Inferior parietal cortex (tissue), 1 donor: ENCODE measurements around the gene TADA3.
A peak's percentile ranks its signal among the peaks of the same experiment; 100 is the strongest.

Experiments
- DNase-seq: peaks from one replicate; pipeline ENCODE4 v3.0.0-alpha.2; 2016; ENCODE audit errors: extremely low spot score

TADA3 gene, protein sequence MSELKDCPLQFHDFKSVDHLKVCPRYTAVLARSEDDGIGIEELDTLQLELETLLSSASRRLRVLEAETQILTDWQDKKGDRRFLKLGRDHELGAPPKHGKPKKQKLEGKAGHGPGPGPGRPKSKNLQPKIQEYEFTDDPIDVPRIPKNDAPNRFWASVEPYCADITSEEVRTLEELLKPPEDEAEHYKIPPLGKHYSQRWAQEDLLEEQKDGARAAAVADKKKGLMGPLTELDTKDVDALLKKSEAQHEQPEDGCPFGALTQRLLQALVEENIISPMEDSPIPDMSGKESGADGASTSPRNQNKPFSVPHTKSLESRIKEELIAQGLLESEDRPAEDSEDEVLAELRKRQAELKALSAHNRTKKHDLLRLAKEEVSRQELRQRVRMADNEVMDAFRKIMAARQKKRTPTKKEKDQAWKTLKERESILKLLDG

DNA sequence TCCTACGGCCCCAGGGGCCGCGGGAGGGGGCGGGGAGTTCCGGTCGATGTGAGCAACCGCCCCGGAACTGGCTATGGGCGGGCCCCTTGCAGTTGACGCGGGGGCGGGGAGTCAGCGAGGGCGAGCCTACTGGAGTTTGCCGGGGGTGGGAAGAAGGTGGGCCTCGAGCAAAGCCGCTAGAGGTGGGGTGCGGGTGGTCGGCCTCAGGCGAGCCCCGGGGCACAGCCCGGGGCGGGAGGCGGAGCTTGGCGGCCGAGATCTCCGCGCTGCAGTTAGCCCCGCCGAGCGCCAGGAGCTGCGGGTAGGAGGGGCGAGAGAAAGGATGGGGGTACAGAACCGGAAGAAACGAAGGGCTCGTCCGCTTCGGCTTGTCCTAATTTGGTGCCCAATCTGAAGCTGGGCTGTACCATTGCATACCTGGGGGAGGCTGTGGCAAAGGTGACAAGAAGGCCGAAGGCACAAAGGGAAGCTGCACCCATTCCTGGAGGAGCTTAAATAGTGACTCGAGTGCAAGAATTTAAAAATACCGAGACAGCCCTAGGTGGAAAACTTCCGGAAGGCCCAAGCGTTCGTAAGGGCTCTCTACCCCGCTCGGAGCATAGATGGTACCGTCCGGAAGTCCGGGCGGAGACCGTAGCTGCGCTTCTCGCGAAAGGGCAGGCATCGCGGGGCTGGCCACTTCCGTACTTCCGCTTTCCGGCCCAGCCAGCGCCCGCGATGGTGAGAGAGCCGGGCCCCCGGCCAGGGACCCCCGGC lies at the start of gene TADA3, which contains the start of gene ARPC4:
Gene TADA3 (minus strand): TSS at position 69 of the 756 bp plus-strand sequence. CDS start 1,007 bp downstream, outside the sequence.
Gene ARPC4 (plus strand): TSS at position 678 of the 756 bp plus-strand sequence. CDS start 40 bp downstream, at position 718.
- peak; percentile 97 for DNase-seq

DNA sequence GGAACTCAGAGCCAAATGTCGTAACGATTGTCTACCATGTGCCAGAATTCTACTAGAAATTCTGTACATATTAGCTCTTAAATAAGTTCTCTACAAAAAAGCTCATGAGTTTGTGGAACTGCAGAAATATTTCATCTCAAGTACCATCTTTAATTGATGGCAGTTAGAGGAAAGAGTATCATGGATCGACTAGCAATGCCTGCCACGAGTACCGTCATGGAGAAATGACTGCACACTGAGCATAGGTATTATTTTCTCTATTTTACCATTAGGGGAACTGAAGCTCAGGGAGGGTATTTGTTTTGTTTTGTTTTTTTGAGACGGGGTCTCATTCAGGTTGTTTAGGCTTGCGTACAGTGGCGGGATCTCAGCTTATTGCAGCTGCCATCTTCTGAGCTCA lies 48.7 kb upstream of the TADA3 start:
- DNase-seq: no peak

DNA sequence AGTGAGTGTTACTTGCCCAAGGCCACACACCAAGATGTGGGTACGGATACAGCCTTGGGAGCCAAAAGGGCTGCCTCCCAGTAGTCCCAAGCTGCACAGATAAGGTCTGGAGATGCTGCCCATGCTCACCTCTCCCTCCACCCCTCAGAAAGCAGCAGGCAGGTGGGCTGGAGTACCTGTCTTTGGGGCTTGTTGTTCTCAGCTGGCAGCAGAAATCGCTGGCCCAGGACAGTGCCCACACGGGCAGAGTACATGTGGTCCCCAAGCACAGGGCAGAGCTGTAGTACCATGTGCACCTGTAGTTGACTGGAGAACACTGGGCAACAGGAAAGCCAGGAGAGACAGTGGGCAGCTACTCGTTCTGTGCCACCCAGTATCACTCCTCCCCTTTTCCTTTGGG lies 46.6 kb upstream of the TADA3 start:
- no peak for DNase-seq

GRCh38 chr3:9837701-9838582 lies 45.7 kb upstream of the TADA3 start:
- DNase-seq: no peak

DNA sequence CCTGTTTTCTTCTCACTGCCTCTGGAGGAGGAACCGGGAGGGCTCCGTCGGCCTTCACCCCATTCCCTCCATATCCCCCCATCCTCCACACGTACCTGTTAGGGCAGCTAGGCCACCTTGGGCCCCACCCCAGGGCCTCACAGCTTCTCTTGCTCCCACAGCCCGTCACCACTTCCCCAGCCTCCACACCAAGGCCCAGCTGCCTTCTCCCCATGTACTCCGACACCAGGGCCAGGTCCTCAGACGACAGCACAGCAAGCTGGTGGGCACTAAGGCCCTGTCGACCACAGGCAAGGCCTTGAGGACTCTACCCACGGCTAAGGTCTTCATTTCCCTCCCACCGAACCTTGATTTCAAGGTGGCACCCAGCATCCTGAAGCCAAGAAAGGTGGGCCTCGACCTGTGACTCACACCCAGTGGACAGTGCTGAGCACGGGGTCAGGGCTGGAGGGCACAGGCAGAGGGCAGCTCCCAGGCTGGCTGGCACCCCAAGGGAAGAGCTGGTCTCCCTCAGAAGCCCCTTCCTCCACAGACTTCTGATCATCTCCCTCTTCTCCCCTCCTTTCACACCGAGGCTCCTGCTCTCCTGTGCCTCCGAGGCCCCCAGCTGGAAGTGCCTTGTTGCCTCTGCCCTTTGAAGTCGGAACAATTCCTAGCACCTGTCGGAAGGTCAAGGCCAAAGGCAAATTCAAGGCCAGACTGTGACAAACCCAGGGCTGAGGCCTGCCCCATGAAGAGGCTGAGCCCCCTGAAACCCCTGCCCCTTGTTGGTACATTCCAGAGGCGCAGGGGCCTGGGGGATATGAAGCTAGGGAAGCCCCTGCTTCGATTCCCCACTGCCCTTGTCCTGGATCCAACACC lies 42.5 kb upstream of the TADA3 start:
- DNase-seq: no peak

DNA sequence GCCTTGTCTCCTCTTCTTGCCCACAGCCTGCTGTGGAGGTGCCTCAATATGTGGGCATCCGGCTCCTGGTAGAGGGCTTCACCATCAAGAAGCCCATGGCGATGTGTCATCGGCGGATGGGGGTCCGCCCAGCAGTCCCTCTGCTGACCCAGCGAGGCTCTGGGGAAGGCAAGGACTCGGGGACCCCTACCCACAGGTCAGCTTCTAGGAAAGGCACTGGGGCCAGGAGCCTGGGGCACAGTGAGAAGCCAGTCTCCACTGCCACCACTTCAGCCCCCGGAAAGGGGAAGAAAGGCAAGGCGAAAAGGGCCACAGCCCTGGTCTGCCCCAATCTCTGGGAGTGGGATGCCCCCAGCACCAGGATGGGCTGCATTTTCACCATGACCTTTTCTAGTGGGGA lies 40.8 kb upstream of the TADA3 start:
- no peak for DNase-seq

GRCh38 chr3:9831253-9831652 lies 39.0 kb upstream of the TADA3 start:
- DNase-seq: no peak

DNA sequence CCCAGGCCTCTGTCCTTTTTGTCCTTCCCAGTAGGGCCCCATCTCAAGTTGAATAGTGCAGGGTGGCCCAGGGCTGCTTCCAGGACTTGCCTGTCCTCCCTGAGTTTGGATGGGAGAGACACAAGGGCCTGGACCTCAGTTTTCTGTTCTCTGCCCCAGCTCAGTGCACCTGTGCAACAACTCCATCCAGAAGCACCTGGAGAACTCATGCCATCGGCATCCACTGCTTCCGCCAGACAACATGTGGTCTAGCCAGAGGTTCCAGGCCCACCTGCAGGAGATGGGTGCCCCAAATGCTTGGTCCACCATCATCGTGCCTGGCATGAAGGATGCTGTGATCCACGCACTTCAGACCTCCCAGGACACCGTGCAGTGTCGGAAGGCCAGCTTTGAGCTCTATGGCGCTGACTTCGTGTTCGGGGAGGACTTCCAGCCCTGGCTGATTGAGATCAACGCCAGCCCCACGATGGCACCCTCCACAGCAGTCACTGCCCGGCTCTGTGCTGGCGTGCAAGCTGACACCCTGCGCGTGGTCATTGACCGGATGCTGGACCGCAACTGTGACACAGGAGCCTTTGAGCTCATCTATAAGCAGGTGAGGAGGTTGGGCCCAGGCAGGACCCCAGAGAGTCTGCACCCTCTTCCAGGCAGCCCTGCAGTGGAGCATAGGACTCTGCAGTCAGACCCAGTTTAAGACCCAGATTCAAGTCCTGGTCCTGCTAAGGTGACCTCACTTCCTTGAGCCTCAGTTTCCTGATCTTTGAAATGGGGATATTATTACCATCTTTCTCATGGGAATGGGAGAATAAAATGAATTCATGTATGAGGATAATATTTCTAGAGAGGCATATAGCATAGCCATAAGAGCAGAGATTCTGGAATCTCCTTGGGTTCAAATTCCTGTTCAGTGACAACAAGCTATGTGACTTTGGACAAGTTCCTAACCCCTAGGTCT lies 36.8 kb upstream of the TADA3 start:
- DNase-seq: no peak

DNA sequence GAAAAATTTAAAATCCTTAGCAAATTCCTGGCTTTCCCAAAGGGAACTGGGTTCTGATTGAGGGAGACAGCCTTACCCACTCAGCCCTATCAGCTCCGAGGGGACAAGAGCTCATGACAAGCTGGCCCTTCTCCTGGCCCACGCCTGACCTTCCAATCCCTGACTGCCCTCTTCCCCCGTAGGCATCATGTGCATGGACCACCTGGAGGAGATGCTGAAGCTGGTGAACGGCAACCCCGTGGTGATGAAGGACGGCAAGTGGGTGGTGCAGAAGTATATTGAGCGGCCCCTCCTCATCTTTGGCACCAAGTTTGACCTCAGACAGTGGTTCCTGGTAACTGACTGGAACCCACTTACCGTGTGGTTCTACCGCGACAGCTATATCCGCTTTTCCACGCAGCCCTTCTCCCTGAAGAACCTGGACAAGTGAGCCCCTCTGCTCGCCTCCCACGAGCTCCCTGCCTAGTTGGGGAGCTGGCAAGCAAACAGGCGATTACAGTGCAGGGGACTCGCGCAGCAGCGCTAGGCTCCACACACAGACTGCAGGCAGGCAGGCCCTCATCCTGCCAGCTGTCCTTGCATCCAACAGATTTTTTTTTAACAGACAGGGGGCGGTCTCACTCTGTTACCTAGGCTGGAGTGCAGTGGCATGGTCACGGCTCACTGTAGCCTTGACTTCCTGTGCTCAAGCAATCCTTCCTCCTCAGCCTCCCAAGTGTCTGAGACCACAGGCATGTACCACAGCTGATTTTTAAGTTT lies 34.7 kb upstream of the TADA3 start:
- DNase-seq: no peak

- no peak for DNase-seq
Observed at GRCh38 chr3:9825451-9826040, 33.3 kb upstream of the TADA3 start.

DNA sequence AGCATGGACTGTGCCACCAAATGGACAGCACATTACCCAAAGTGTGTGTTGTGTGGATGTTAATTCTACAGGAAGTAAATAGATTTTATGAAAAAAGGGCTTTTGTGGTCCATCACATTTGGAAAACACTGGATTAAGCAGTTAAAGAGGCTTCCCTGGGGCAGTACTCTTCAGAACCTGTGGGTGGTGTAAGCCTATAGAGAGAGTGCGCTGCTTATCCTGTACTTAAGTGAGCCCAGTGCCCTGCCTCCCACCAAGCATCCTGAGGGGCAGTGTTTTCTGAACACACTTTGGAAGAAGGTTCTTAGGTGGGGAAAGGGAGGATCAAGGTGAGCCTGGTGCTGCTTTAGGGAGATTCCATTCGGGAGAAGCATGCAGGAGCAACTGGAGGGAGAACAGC lies 28.7 kb upstream of the TADA3 start:
- DNase-seq: no peak

- no peak for DNase-seq
Observed at GRCh38 chr3:9820543-9820942, 28.3 kb upstream of the TADA3 start.

GRCh38 chr3:9818666-9819335 lies 26.5 kb upstream of the TADA3 start:
- DNase-seq: no peak

DNA sequence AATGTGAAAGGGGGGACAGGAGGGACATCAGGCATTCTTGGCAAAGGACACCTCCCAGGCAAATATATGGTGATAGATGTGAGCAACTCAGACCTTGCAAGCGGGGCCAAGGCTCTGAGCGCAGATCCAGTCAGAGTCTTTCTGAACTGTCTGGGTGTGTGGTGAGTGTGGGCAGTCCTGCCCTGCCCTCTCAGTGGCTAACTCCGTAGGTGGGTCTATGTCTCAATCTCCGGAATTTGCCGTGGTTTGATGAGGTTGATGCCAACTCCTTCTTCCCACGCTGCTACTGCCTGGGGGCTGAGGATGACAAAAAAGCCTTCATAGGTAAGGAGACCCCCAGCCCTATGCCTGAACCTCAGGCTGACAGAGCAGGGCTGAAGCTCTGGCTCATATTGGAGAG lies 25.2 kb upstream of the TADA3 start:
- DNase-seq: no peak

GRCh38 chr3:9815986-9816385 lies 23.7 kb upstream of the TADA3 start:
- no peak for DNase-seq

DNA sequence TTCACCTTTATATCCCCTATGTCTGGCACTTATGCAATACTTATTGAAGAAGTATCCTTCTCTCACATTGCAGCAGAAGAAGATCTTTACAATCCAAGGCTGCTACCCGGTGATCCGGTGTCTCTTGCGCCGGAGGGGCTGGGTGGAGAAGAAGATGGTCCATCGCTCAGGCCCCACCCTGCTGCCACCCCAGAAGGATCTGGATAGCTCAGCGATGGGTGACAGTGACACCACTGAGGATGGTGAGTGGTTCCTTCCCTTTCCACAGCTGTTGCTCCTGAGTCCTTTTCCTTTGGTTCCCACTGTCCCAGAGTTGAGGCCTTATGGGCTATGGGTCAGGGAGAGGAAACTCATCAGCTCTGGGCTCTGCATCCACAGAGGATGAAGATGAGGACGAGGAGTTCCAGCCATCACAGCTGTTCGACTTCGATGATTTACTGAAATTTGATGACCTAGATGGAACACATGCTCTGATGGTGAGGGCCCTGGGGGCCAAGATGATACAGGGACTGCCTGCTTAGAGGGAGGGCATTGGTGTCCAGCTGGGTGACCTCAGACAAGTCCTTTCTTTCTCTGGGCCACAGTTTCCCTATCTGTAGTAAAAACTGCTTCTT lies 20.7 kb upstream of the TADA3 start:
- DNase-seq: no peak

DNA sequence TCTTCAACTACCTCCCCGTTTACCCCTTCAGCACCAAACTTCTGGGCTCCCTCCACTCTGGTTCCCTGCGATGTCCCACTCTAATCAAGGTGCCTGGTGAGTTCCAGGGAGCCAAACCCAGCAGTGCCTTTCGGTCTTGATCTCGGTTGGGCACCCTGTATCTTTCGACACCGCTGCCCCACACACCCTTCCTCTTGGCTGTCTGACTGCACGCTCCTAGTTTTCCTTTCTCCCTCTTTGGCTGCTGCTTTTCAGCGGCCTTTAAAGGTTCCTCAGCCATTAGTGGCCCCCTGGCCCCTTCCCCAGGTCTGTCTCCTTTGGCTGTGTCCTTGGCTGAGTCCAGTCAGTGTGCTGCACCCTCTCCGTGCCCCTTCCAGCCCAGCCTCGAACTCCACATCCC lies 18.6 kb upstream of the TADA3 start:
- no peak for DNase-seq

DNA sequence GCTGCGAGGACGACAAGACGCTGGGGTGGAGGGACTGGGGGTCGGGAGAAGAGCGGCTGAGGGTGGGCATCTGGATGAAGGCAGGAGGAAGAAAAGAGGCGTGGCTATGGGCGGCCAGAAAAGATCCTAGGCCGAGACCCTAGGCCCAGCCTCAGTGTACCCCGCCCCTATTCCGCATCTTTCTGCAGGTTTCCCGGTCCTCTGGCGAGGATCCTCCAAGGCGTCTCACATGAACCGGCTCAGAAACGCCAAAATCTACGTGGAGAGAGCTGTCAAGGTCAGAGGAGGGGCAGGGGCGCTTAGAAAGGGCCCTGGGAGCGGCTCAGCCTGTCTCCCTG lies 18.1 kb upstream of the TADA3 start:
- no peak for DNase-seq
